HepG2 (cell line): ENCODE measurements around the gene RPLP1. TPM values are rescaled to one million over a fixed set of nuclear protein-coding genes. Genes with fewer than 3 reads are reported as not detected.

Experiments used
- ATF4 ChIP-seq, 2 experiments: fragments of 450-650 bp in 1 of 2; sonication (generic) in 1 of 2; formaldehyde crosslinking; IDR thresholded peaks; 2 replicates each; pipeline versions ENCODE4 v1.5.0 to v1.8.0; 2020 to 2022; ENCODE audit warnings: mild to moderate bottlenecking in 1 of 2, missing genetic modification reagents in 1 of 2
- GFI1 ChIP-seq: sonication (generic); formaldehyde crosslinking; IDR thresholded peaks from 2 replicates; pipeline ENCODE4 v1.5.0; 2020; ENCODE audit warnings: missing genetic modification reagents, mild to moderate bottlenecking, borderline replicate concordance
- HES4 ChIP-seq: sonication (generic); formaldehyde crosslinking; IDR thresholded peaks from 2 replicates; pipeline ENCODE4 v1.9.0; 2021; ENCODE audit warnings: mild to moderate bottlenecking, missing genetic modification reagents, borderline replicate concordance
- MTA3 ChIP-seq: sonication (generic); formaldehyde crosslinking; IDR thresholded peaks from 2 replicates; pipeline ENCODE4 v1.4.0; 2020; ENCODE audit warnings: missing genetic modification reagents
- NFATC3 ChIP-seq: sonication (generic); formaldehyde crosslinking; IDR thresholded peaks from 2 replicates; pipeline ENCODE4 v1.5.1; 2020; ENCODE audit warnings: mild to moderate bottlenecking, missing genetic modification reagents
- SP5 ChIP-seq: IDR thresholded peaks from 2 replicates; pipeline ENCODE4 v1.6.1; 2016; ENCODE audit warnings: low read depth, borderline replicate concordance
- SRSF4 ChIP-seq: fragments of 200-400 bp; formaldehyde crosslinking; IDR thresholded peaks from one replicate; pipeline ENCODE4 v1.6.1; 2018; ENCODE audit warnings: mild to moderate bottlenecking, low read depth, low read length, moderate library complexity; ENCODE audit not compliant: poor library complexity, severe bottlenecking
- TBX3 ChIP-seq: fragments of 450-650 bp; IDR thresholded peaks from 2 replicates; pipeline ENCODE4 v1.6.1; 2017; ENCODE audit warnings: antibody characterized with exemption, mild to moderate bottlenecking, inconsistent platforms, borderline replicate concordance
- TFAP4 ChIP-seq: sonication (generic); IDR thresholded peaks from 2 replicates; pipeline ENCODE4 v1.6.1; 2016; ENCODE audit warnings: low read depth, borderline replicate concordance
- ZC3H4 ChIP-seq: sonication (generic); formaldehyde crosslinking; IDR thresholded peaks from 2 replicates; pipeline ENCODE4 v1.4.0; 2020; ENCODE audit warnings: missing genetic modification reagents, borderline replicate concordance
- ZMAT5 ChIP-seq: sonication (generic); formaldehyde crosslinking; IDR thresholded peaks from 2 replicates; pipeline ENCODE4 v1.5.0; 2020; ENCODE audit warnings: mild to moderate bottlenecking, low read depth, missing genetic modification reagents, borderline replicate concordance
- ZNF143 ChIP-seq: sonication (generic); formaldehyde crosslinking; IDR thresholded peaks from 2 replicates; pipeline ENCODE4 v1.4.0; 2020; ENCODE audit warnings: missing genetic modification reagents
- ZNF230 ChIP-seq: sonication (generic); formaldehyde crosslinking; IDR thresholded peaks from 2 replicates; pipeline ENCODE4 v1.4.0; 2020; ENCODE audit warnings: mild to moderate bottlenecking, missing genetic modification reagents
- ZNF235 ChIP-seq: sonication (generic); formaldehyde crosslinking; IDR thresholded peaks from 2 replicates; pipeline ENCODE4 v1.8.1; 2023; ENCODE audit warnings: mild to moderate bottlenecking, missing genetic modification reagents, borderline replicate concordance
- ZNF644 ChIP-seq: IDR thresholded peaks from 2 replicates; pipeline ENCODE4 v1.6.1; 2016; ENCODE audit warnings: low read depth
- polyA plus RNA-seq, 8 experiments: library from polyadenylated mRNA; depleted of rRNA in 3 of 8; stranded (reverse) in 7 of 8; unstranded in 1 of 8; fragments of >200 nt; fragmentation: Illumina TruSeq in 4 of 8; extraction: Trizol in 4 of 8; gene quantifications; 2 replicates each; pipeline versions ENCODE4 v1.2.1 to v1.2.3, GENCODE V29; 2011 to 2016; ENCODE audit warnings: low read depth in 4 of 8, missing spikeins in 1 of 8, mixed read lengths in 1 of 8; ENCODE audit not compliant: insufficient read depth in 1 of 8
- total RNA-seq, 5 experiments: library from RNA; depleted of rRNA; stranded (reverse); fragments of >200 nt; fragmentation: Illumina TruSeq; extraction: Trizol; gene quantifications; 2 replicates each; pipeline ENCODE4 v1.2.3, GENCODE V29; 2016; ENCODE audit warnings: low read depth in 1 of 5
- TF ChIP-seq, protein P1 (sequence below): sonication (generic); formaldehyde crosslinking; IDR thresholded peaks from 2 replicates; pipeline ENCODE4 v1.9.0; 2021; ENCODE audit warnings: missing genetic modification reagents, borderline replicate concordance
- TF ChIP-seq, protein P2 (sequence below): sonication (generic); formaldehyde crosslinking; conservative IDR thresholded peaks from 2 replicates; pipeline ENCODE4 v1.4.0; 2020; ENCODE audit warnings: missing genetic modification reagents
- TF ChIP-seq, protein P3 (sequence below): IDR thresholded peaks from 2 replicates; pipeline ENCODE4 v1.6.1; 2016
- TF ChIP-seq, protein P4 (sequence below): sonication (generic); formaldehyde crosslinking; IDR thresholded peaks from 2 replicates; pipeline ENCODE4 v1.4.0; 2020; ENCODE audit warnings: missing genetic modification reagents

The RPLP1 gene
- total and polyA plus RNA-seq, 2 of the 13 experiments (the other 11 are each of a cell fraction or from before 2014, with no cell fraction given) = 817 to 929 TPM

- TF ChIP-seq TFAP4 (peak; percentile 63; the same call in 1 of the 2 replicates), ZNF143 (CRISPR knock-in tag) (no peak; the same call in 1 of the 2 replicates), HES4 (CRISPR knock-in tag) (peak; percentile 45), NFATC3 (CRISPR knock-in tag) (no peak), SRSF4 (no peak), SP5 (CRISPR knock-in tag) (no peak), ATF4 (CRISPR knock-in tag; IDR thresholded peaks at IDR 0.05) (no peak; a peak in 1 of 4 replicates), GFI1 (CRISPR knock-in tag) (no peak), ZNF235 (CRISPR knock-in tag) (peak; percentile 96; the same call in 1 of the 2 replicates), MTA3 (no peak), ZNF644 (CRISPR knock-in tag) (no peak), TBX3 (no peak), ZNF230 (CRISPR knock-in tag) (no peak; the same call in 1 of the 2 replicates), ZC3H4 (CRISPR knock-in tag) (no peak), ZMAT5 (no peak)
- TF ChIP-seq, protein P1, sequence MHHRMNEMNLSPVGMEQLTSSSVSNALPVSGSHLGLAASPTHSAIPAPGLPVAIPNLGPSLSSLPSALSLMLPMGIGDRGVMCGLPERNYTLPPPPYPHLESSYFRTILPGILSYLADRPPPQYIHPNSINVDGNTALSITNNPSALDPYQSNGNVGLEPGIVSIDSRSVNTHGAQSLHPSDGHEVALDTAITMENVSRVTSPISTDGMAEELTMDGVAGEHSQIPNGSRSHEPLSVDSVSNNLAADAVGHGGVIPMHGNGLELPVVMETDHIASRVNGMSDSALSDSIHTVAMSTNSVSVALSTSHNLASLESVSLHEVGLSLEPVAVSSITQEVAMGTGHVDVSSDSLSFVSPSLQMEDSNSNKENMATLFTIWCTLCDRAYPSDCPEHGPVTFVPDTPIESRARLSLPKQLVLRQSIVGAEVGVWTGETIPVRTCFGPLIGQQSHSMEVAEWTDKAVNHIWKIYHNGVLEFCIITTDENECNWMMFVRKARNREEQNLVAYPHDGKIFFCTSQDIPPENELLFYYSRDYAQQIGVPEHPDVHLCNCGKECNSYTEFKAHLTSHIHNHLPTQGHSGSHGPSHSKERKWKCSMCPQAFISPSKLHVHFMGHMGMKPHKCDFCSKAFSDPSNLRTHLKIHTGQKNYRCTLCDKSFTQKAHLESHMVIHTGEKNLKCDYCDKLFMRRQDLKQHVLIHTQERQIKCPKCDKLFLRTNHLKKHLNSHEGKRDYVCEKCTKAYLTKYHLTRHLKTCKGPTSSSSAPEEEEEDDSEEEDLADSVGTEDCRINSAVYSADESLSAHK (CRISPR knock-in tag) = no peak
- TF ChIP-seq, protein P2, sequence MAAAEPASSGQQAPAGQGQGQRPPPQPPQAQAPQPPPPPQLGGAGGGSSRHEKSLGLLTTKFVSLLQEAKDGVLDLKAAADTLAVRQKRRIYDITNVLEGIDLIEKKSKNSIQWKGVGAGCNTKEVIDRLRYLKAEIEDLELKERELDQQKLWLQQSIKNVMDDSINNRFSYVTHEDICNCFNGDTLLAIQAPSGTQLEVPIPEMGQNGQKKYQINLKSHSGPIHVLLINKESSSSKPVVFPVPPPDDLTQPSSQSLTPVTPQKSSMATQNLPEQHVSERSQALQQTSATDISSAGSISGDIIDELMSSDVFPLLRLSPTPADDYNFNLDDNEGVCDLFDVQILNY (CRISPR knock-in tag) = peak; percentile 98
- TF ChIP-seq, protein P3, sequence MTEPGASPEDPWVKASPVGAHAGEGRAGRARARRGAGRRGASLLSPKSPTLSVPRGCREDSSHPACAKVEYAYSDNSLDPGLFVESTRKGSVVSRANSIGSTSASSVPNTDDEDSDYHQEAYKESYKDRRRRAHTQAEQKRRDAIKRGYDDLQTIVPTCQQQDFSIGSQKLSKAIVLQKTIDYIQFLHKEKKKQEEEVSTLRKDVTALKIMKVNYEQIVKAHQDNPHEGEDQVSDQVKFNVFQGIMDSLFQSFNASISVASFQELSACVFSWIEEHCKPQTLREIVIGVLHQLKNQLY = no peak
- TF ChIP-seq, protein P4, sequence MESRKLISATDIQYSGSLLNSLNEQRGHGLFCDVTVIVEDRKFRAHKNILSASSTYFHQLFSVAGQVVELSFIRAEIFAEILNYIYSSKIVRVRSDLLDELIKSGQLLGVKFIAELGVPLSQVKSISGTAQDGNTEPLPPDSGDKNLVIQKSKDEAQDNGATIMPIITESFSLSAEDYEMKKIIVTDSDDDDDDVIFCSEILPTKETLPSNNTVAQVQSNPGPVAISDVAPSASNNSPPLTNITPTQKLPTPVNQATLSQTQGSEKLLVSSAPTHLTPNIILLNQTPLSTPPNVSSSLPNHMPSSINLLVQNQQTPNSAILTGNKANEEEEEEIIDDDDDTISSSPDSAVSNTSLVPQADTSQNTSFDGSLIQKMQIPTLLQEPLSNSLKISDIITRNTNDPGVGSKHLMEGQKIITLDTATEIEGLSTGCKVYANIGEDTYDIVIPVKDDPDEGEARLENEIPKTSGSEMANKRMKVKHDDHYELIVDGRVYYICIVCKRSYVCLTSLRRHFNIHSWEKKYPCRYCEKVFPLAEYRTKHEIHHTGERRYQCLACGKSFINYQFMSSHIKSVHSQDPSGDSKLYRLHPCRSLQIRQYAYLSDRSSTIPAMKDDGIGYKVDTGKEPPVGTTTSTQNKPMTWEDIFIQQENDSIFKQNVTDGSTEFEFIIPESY (CRISPR knock-in tag) = no peak
Measured at GRCh38 chr15:69413822-69414700, 38.6 kb upstream of the RPLP1 start, which contains the start of gene KIF23 (continued).
